DLD1 (cell line): ENCODE results near the gene LIMS1.
"Not testable (repeated sequence)": the region's sequence is repeated elsewhere in the genome, so short reads cannot be mapped to it uniquely, and the experiment has no call there.

Source experiments
- in situ Hi-C: cut with HindIII; loops from 2 replicates; pipeline ENCODE4 v1.10.0; 2017; ENCODE audit warnings: low sequenced_read_pairs

The LIMS1 gene

DNA sequence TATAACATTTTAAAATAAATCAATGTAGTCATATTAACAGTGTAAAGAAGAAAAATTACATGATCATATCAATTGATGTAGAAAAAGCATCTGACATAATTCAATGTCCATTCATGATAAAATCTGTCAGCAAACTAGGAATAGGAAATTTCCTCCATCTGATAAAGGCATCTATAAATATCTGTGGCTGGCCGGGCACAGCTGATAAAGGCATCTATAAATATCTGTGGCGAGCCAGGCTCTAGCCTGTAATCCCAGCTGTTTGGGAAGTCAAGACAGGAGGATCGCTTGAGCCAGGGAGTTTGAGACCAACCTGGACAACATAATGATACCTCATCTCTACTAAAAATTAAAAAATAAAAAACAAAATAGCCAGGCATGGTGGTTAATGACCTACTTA, 166.9 kb downstream of the LIMS1 start:
- in situ Hi-C loops = no loop called here

GRCh38 chr2:108701806-108702205, 167.5 kb downstream of the LIMS1 start:
- in situ Hi-C loops = no loop called here

DNA sequence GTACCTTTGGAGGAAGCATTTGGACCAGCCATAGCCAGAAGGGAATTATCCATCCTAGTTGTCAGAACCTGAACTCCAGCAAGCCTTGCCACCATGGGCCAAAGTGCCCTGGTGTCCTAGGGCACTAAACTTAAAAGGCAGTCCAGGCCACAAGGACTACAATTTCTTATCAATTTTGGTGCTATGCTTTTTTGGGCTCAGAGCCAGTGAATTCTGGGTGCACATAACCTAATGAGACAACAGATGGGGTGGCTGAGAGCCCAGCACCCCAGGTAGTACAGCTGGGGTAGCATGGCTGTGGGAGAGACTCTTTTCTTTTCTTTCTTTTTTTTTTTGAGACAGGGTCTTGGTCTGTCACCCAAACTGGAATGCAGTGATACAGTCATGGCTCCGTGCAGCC, 170.6 kb downstream of the LIMS1 start:
- in situ Hi-C loops = no loop called here

GRCh38 chr2:108707300-108707699, 173.0 kb downstream of the LIMS1 start:
- in situ Hi-C loops = no loop called here

- in situ Hi-C loops = not testable (repeated sequence)
Observed at GRCh38 chr2:108716971-108717370, 182.7 kb downstream of the LIMS1 start.

- in situ Hi-C loops = no loop called here
Observed at GRCh38 chr2:108719149-108720044, 185.1 kb downstream of the LIMS1 start, which contains the start of gene RANBP2. Gene RANBP2 (plus strand): TSS chr2:108719482. CDS start chr2:108719607, 125 bp downstream.

- in situ Hi-C loops = not testable (repeated sequence)
Observed at GRCh38 chr2:108726048-108726447, 191.8 kb downstream of the LIMS1 start.

- in situ Hi-C loops = not testable (repeated sequence)
Observed at GRCh38 chr2:108734656-108735055, 200.4 kb downstream of the LIMS1 start.
